H9 (cell line): ENCODE measurements around the gene ATRNL1. TPM values are rescaled to one million over a fixed set of nuclear protein-coding genes. Genes with fewer than 3 reads are reported as not detected.

ENCODE experiments used
- DNase-seq: peaks from one replicate; pipeline ENCODE4 v3.0.0-alpha.2; 2017
- H2AFZ ChIP-seq: one replicate; pipeline ENCODE4 v1.6.1; 2013; ENCODE audit warnings: mild to moderate bottlenecking, low read length, control low read depth, moderate library complexity
- H2AK5ac ChIP-seq: 2 replicates; pipeline ENCODE4 v1.6.1; 2013; ENCODE audit warnings: low read length, control low read depth, mixed read lengths; ENCODE audit not compliant: insufficient read length
- H2BK120ac ChIP-seq: one replicate; pipeline ENCODE4 v1.6.1; 2013; ENCODE audit warnings: low read depth, mild to moderate bottlenecking, low read length, control low read depth, inconsistent platforms; ENCODE audit not compliant: poor library complexity, severe bottlenecking
- H2BK12ac ChIP-seq: 2 replicates; pipeline ENCODE4 v1.6.1; 2013; ENCODE audit warnings: low read length, control low read depth, mixed read lengths, low read depth; ENCODE audit not compliant: insufficient read length
- H2BK15ac ChIP-seq: 2 replicates; pipeline ENCODE4 v1.6.1; 2013; ENCODE audit warnings: low read depth, low read length, control low read depth
- H2BK20ac ChIP-seq: one replicate; pipeline ENCODE4 v1.6.1; 2013; ENCODE audit warnings: low read depth, mild to moderate bottlenecking, low read length, control low read depth, inconsistent platforms; ENCODE audit not compliant: poor library complexity, severe bottlenecking
- H2BK5ac ChIP-seq: 2 replicates; pipeline ENCODE4 v1.6.1; 2013; ENCODE audit warnings: low read length, control low read depth, mixed read lengths; ENCODE audit not compliant: insufficient read length
- H3K14ac ChIP-seq: 2 replicates; pipeline ENCODE4 v1.6.1; 2013; ENCODE audit warnings: low read length, control low read depth; ENCODE audit not compliant: insufficient read depth
- H3K18ac ChIP-seq: 2 replicates; pipeline ENCODE4 v1.6.1; 2013; ENCODE audit warnings: low read depth, mild to moderate bottlenecking, mixed read lengths, low read length, control low read depth; ENCODE audit not compliant: insufficient read length
- H3K23ac ChIP-seq: 2 replicates; pipeline ENCODE4 v1.6.1; 2013; ENCODE audit warnings: low read length, control low read depth, mixed read lengths, low read depth; ENCODE audit not compliant: insufficient read length
- H3K23me2 ChIP-seq: 2 replicates; pipeline ENCODE4 v1.6.1; 2013; ENCODE audit warnings: low read depth, mild to moderate bottlenecking, mixed read lengths, low read length, control low read depth; ENCODE audit not compliant: insufficient read length, poor library complexity, severe bottlenecking
- H3K27ac ChIP-seq: 2 replicates; pipeline ENCODE4 v1.5.1; 2013; ENCODE audit warnings: low read length, control low read depth, mixed read lengths, low read depth; ENCODE audit not compliant: insufficient read length
- H3K27me3 ChIP-seq: 2 replicates; pipeline ENCODE4 v1.6.1; 2013; ENCODE audit warnings: low read length, control low read depth, inconsistent platforms; ENCODE audit not compliant: insufficient read depth
- H3K4ac ChIP-seq: 2 replicates; pipeline ENCODE4 v1.6.1; 2013; ENCODE audit warnings: low read depth, mild to moderate bottlenecking, control low read depth, inconsistent platforms, low read length, moderate library complexity
- H3K4me1 ChIP-seq: 2 replicates; pipeline ENCODE4 v1.6.1; 2013; ENCODE audit warnings: low read length, control low read depth, inconsistent platforms; ENCODE audit not compliant: insufficient read depth
- H3K4me2 ChIP-seq: 2 replicates; pipeline ENCODE4 v1.6.1; 2013; ENCODE audit warnings: low read length, control low read depth, mixed read lengths; ENCODE audit not compliant: insufficient read length, insufficient read depth
- H3K56ac ChIP-seq: 2 replicates; pipeline ENCODE4 v1.6.1; 2013; ENCODE audit warnings: low read depth, mild to moderate bottlenecking, mixed read lengths, low read length, control low read depth; ENCODE audit not compliant: insufficient read length
- H3K79me1 ChIP-seq: 2 replicates; pipeline ENCODE4 v1.6.1; 2013; ENCODE audit warnings: low read depth, mild to moderate bottlenecking, moderate library complexity, low read length, control low read depth, inconsistent platforms; ENCODE audit not compliant: insufficient read depth, poor library complexity, severe bottlenecking
- H3K79me2 ChIP-seq: 2 replicates; pipeline ENCODE4 v1.6.1; 2013; ENCODE audit warnings: low read length, control low read depth, inconsistent platforms; ENCODE audit not compliant: insufficient read depth
- H3K9ac ChIP-seq: 2 replicates; pipeline ENCODE4 v1.6.1; 2013; ENCODE audit warnings: low read length, control low read depth, mixed read lengths; ENCODE audit not compliant: insufficient read length; ENCODE audit errors: extremely low read depth
- H3K9me3 ChIP-seq: one replicate; pipeline ENCODE4 v1.6.1; 2013; ENCODE audit warnings: low read depth, low read length, inconsistent platforms; ENCODE audit not compliant: control insufficient read depth
- H3T11ph ChIP-seq: one replicate; pipeline ENCODE4 v1.6.1; 2013; ENCODE audit warnings: mild to moderate bottlenecking, low read length, control low read depth, inconsistent platforms
- H4K20me1 ChIP-seq: one replicate; pipeline ENCODE4 v1.6.1; 2013; ENCODE audit not compliant: control insufficient read depth, insufficient read length, insufficient read depth
- H4K5ac ChIP-seq: 2 replicates; pipeline ENCODE4 v1.6.1; 2013; ENCODE audit warnings: low read depth, mild to moderate bottlenecking, mixed read lengths, low read length, control low read depth; ENCODE audit not compliant: insufficient read length
- H4K8ac ChIP-seq: replicated peaks from 2 replicates; pipeline ENCODE4 v1.6.1; 2013; ENCODE audit warnings: low read length, control low read depth, mixed read lengths, low read depth; ENCODE audit not compliant: insufficient read length
- H4K91ac ChIP-seq: 2 replicates; pipeline ENCODE4 v1.6.1; 2013; ENCODE audit warnings: low read depth, mild to moderate bottlenecking, moderate library complexity, mixed read lengths, low read length, control low read depth; ENCODE audit not compliant: insufficient read length
- H3K27ac Mint-ChIP-seq, 3 experiments: 2 replicates in 2 of 3; 3 replicates in 1 of 3; pipeline ENCODE4 v1.8.0; 2020 to 2021; ENCODE audit warnings: mixed read lengths in 3 of 3, mild to moderate bottlenecking in 1 of 3, moderate library complexity in 1 of 3
- H3K27me3 Mint-ChIP-seq: 2 replicates; pipeline ENCODE4 v1.8.0; 2021; ENCODE audit warnings: low read depth, mild to moderate bottlenecking, moderate library complexity, mixed read lengths
- H3K36me3 Mint-ChIP-seq, 3 experiments: 2 replicates in 2 of 3; 3 replicates in 1 of 3; pipeline ENCODE4 v1.8.0; 2020 to 2021; ENCODE audit warnings: low read depth in 3 of 3, mixed read lengths in 3 of 3; ENCODE audit not compliant: insufficient read depth in 1 of 3
- H3K4me1 Mint-ChIP-seq, 2 experiments: 2 replicates each; pipeline ENCODE4 v1.8.0; 2020; ENCODE audit warnings: mixed read lengths in 2 of 2
- H3K4me3 Mint-ChIP-seq, 2 experiments: 2 replicates in 1 of 2; 3 replicates in 1 of 2; pipeline ENCODE4 v1.8.0; 2020 to 2021; ENCODE audit warnings: mild to moderate bottlenecking in 2 of 2, mixed read lengths in 2 of 2, moderate library complexity in 1 of 2
- H3K9me3 Mint-ChIP-seq, 2 experiments: 2 replicates in 1 of 2; 3 replicates in 1 of 2; pipeline ENCODE4 v1.8.0; 2020; ENCODE audit warnings: mild to moderate bottlenecking in 2 of 2, mixed read lengths in 2 of 2, moderate library complexity in 1 of 2
- CTCF ChIP-seq: fragments of 200-600 bp; sonication (generic); conservative IDR thresholded peaks from 3 replicates; pipeline ENCODE4 v1.8.0; 2021; ENCODE audit warnings: antibody characterized with exemption, mild to moderate bottlenecking
- WGBS: extraction: QIAGEN DNeasy Blood & Tissue Kit; methylation state at CpG from one replicate; pipeline ENCODE4 v1.1.7; 2013; ENCODE audit warnings: missing lambda C conversion rate, low lambda C conversion rate, mixed read lengths; ENCODE audit not compliant: insufficient read length; ENCODE audit errors: extremely low coverage; 5-methylcytosine and 5-hydroxymethylcytosine counted together
- total RNA-seq: library from RNA; stranded (reverse); gene quantifications from 2 replicates; pipeline ENCODE4 v1.2.1, GENCODE V29; 2021

Gene ATRNL1
- total RNA-seq, 1 experiment from 2014 or later, result 9.2 TPM

DNA sequence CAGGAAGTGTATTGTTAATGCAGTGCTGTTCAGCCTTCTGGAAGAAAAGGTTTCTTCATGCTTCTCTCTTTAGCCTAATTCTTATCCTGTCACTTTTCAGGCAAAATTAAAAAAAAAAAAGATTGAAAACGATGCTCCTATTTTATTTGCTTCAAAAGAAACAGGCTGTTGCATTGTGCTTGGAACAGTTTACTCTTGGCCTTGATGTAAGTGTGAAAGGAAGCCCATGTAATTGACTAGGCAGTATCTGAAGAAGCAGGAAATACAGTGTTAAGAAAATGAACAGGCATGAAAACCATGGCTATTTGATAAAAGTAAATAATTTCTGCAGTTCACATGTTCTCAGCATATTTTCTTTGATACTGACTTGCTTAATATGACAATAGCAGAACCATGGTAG is 40.4 kb upstream of the ATRNL1 start:
- Histone ChIP-seq H3K4me2 (no peak overlapping the region), H3K4ac (no peak overlapping the region), H2BK120ac (no peak overlapping the region), H4K8ac (no peak overlapping the region), H2BK12ac (no peak overlapping the region), H3K27ac (no peak overlapping the region), H3K23ac (no peak overlapping the region), H4K91ac (no peak overlapping the region), H2BK20ac (no peak overlapping the region), H3T11ph (no peak overlapping the region), H3K18ac (no peak overlapping the region), H2BK15ac (no peak overlapping the region), H3K79me1 (no peaks in the 10 kb centered on the region), H2AFZ (no peak overlapping the region), H3K56ac (no peak overlapping the region), H4K5ac (no peak overlapping the region), H4K20me1 (no peaks in the 10 kb centered on the region), H3K27me3 (no peaks in the 10 kb centered on the region), H3K23me2 (no peaks in the 10 kb centered on the region), H3K14ac (no peak overlapping the region), H3K9ac (no peak overlapping the region), H3K9me3 (no peaks in the 10 kb centered on the region), H3K79me2 (no peaks in the 10 kb centered on the region), H3K4me1 (peaks cover 3% of the 10 kb centered on the region), H2AK5ac (no peak overlapping the region), H2BK5ac (no peak overlapping the region)
- no peak for DNase-seq
- Mint-ChIP-seq H3K27me3 (no peaks in the 10 kb centered on the region), H3K36me3 (no peaks in the 10 kb centered on the region), H3K4me1 (peaks cover 32 to 46% of the 10 kb centered on the region in 2 experiments), H3K4me3 (no peak overlapping the region), H3K27ac (no peak overlapping the region), H3K9me3 (no peaks in the 10 kb centered on the region)
- no CpG with 5 or more reads among the region's 1 CpG for WGBS
- TF ChIP-seq CTCF, result no peak
